ENCODE data around the gene CPEB4. TPM values are rescaled to one million over a fixed set of nuclear protein-coding genes. Genes with fewer than 3 reads are reported as not detected.

The CPEB4 gene
- total RNA-seq, 1 donor from 2014 or later, result 20.9 TPM

- Histone ChIP-seq H3K27me3 (ENCODE audit: control insufficient read depth, insufficient read depth, low read length) (no peaks in the 10 kb centered on the region), H3K4me3 (ENCODE audit: low read depth, low read length) (peak overlapping the region; percentile 40), H3K36me3 (ENCODE audit: control insufficient read depth, insufficient read depth, low read length) (no peaks in the 10 kb centered on the region)
- DNase-seq (ENCODE audit: low read depth), result no peak
- no peak for TF ChIP-seq CTCF (IDR thresholded peaks at IDR 0.05; ENCODE audit: insufficient read depth, low read length, poor library complexity, severe bottlenecking)
These were observed 3.4 kb downstream of the CPEB4 start for GRCh38 chr5:173891308-173892116.

- no peaks in the 10 kb centered on the region for H3K36me3 ChIP-seq (ENCODE audit: control insufficient read depth, insufficient read depth, low read length)
- no peak for TF ChIP-seq CTCF (IDR thresholded peaks at IDR 0.05; ENCODE audit: insufficient read depth, low read length, poor library complexity, severe bottlenecking)
- no peak for DNase-seq (ENCODE audit: low read depth)
These were observed 5.0 kb downstream of the CPEB4 start for GRCh38 chr5:173893192-173893561.

GRCh38 chr5:173895401-173896165 lies 7.4 kb downstream of the CPEB4 start:
- TF ChIP-seq CTCF (IDR thresholded peaks at IDR 0.05; ENCODE audit: insufficient read depth, low read length, poor library complexity, severe bottlenecking), result no peak
- DNase-seq (ENCODE audit: low read depth), result no peak
- Histone ChIP-seq H3K36me3 (ENCODE audit: control insufficient read depth, insufficient read depth, low read length) (no peaks in the 10 kb centered on the region), H3K4me3 (ENCODE audit: low read depth, low read length) (no peak overlapping the region), H3K27me3 (ENCODE audit: control insufficient read depth, insufficient read depth, low read length) (no peaks in the 10 kb centered on the region)

More at GRCh38 chr5:173893192-173893561, 5.0 kb downstream of the CPEB4 start:
- peak overlapping the region; percentile 23 for H3K4me3 ChIP-seq (ENCODE audit: low read depth, low read length)
- no peaks in the 10 kb centered on the region for H3K27me3 ChIP-seq (ENCODE audit: control insufficient read depth, insufficient read depth, low read length)

- Histone ChIP-seq H3K4me3 (ENCODE audit: low read depth, low read length) (no peak overlapping the region), H3K36me3 (ENCODE audit: control insufficient read depth, insufficient read depth, low read length) (no peaks in the 10 kb centered on the region), H3K27me3 (ENCODE audit: control insufficient read depth, insufficient read depth, low read length) (no peaks in the 10 kb centered on the region)
- no peak for TF ChIP-seq CTCF (IDR thresholded peaks at IDR 0.05; ENCODE audit: insufficient read depth, low read length, poor library complexity, severe bottlenecking)
- no peak for DNase-seq (ENCODE audit: low read depth)
These were observed 8.5 kb downstream of the CPEB4 start for GRCh38 chr5:173896631-173897030.

GRCh38 chr5:173901705-173902104 lies 13.6 kb downstream of the CPEB4 start:
- Histone ChIP-seq H3K36me3 (ENCODE audit: control insufficient read depth, insufficient read depth, low read length) (no peaks in the 10 kb centered on the region), H3K4me3 (ENCODE audit: low read depth, low read length) (no peak overlapping the region), H3K27me3 (ENCODE audit: control insufficient read depth, insufficient read depth, low read length) (no peaks in the 10 kb centered on the region)
- TF ChIP-seq CTCF (IDR thresholded peaks at IDR 0.05; ENCODE audit: insufficient read depth, low read length, poor library complexity, severe bottlenecking), result no peak
- DNase-seq (ENCODE audit: low read depth), result no peak

Measured in kidney epithelial cell (primary cell).